GM18498 (cell line): Measurements from ENCODE around the gene NGFR.

Experiments
- ATAC-seq: cut with Tn5 transposase; IDR thresholded peaks from one replicate; pipeline ENCODE4 v1.9.1; 2021; ENCODE audit warnings: mild to moderate bottlenecking, moderate library complexity; ENCODE audit not compliant: unreplicated experiment

The NGFR gene

GRCh38 chr17:49556223-49556943, 61.3 kb downstream of the NGFR start:
- peak; percentile 54 for ATAC-seq

GRCh38 chr17:49557312-49558024, 62.4 kb downstream of the NGFR start:
- no peak for ATAC-seq
